Adipocyte (in vitro differentiated cells): Measurements from ENCODE around the gene BLVRA.
A peak's percentile ranks its signal among the peaks of the same experiment; 100 is the strongest.
"Not testable (repeated sequence)": the region's sequence is repeated elsewhere in the genome, so short reads cannot be mapped to it uniquely, and the experiment has no call there.

Source experiments
- DNase-seq: peaks from one replicate; pipeline ENCODE4 v3.0.0-alpha.2; 2015; ENCODE audit warnings: low read depth
- H3K27me3 ChIP-seq: replicated peaks from 2 replicates; pipeline ENCODE4 v1.7.0; 2013; ENCODE audit warnings: mild to moderate bottlenecking, low read length, moderate library complexity; ENCODE audit not compliant: control insufficient read depth, insufficient read depth
- H3K36me3 ChIP-seq: 2 replicates; pipeline ENCODE4 v1.7.0; 2013; ENCODE audit warnings: low read length, mild to moderate bottlenecking, moderate library complexity; ENCODE audit not compliant: control insufficient read depth, insufficient read depth, severe bottlenecking
- H3K4me1 ChIP-seq: 2 replicates; pipeline ENCODE4 v1.7.0; 2013; ENCODE audit warnings: mild to moderate bottlenecking, low read length, moderate library complexity; ENCODE audit not compliant: control insufficient read depth, insufficient read depth
- H3K4me3 ChIP-seq: 2 replicates; pipeline ENCODE4 v1.7.0; 2013; ENCODE audit warnings: mild to moderate bottlenecking, low read length, moderate library complexity
- H3K9ac ChIP-seq: 2 replicates; pipeline ENCODE4 v1.7.0; 2013; ENCODE audit warnings: mild to moderate bottlenecking, low read length, moderate library complexity
- H3K9me3 ChIP-seq: 2 replicates; pipeline ENCODE4 v1.7.0; 2013; ENCODE audit warnings: mild to moderate bottlenecking, low read length, moderate library complexity; ENCODE audit not compliant: control insufficient read depth

BLVRA gene, protein sequence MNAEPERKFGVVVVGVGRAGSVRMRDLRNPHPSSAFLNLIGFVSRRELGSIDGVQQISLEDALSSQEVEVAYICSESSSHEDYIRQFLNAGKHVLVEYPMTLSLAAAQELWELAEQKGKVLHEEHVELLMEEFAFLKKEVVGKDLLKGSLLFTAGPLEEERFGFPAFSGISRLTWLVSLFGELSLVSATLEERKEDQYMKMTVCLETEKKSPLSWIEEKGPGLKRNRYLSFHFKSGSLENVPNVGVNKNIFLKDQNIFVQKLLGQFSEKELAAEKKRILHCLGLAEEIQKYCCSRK

DNA sequence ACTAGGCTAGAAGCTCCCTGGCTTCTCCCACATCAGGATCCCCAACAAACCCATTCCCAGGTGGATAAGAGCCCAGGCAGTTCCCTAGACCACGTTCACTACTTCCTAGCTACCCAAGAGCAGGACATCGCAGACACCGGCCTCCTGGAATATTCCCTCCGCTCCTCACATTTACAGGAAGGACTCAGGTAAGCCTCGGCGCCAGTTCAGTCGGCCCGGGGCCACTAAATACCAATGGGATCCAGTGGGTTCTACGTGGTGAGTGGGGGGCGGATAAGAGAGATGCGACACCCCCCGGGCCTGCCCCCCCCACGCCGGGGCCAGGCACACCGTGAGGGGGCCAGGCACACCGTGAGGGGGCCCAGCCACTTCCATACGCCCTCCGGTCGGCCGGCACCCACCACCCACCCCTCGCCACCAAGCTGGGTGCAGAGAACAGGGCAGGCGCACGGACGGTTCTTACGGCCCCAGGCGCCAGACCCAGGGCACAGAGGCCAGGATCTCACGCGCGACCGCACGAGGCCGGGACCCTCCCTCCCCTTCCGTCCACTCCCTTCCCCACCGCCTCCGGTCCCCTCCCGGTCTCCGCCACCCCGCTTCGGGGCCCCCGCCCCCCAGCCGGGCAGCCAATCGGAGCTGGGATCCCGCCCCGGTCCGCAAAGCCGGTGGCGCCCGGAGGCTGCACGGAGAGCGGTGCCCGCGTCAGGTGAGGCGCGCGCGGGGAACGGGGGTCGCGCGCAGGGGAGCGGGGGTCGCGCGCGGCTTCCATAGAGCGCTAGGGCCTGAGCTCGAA is at the start of gene BLVRA:
BLVRA (plus strand) TSS at position 652 of the 793 bp plus-strand sequence. CDS start 12,479 bp downstream, outside the sequence.
- no peaks in the 10 kb centered on the region for H3K36me3 ChIP-seq
- H3K4me1 ChIP-seq = peaks cover 26% of the 10 kb centered on the region
- peak within 1 kb of the TSS; percentile 92 for H3K9ac ChIP-seq
- H3K27me3 ChIP-seq = no peaks in the 10 kb centered on the region
- no peaks in the 10 kb centered on the region for H3K9me3 ChIP-seq
- peak within 1 kb of the TSS; percentile 91 for H3K4me3 ChIP-seq
- DNase-seq = peak; percentile 80

DNA sequence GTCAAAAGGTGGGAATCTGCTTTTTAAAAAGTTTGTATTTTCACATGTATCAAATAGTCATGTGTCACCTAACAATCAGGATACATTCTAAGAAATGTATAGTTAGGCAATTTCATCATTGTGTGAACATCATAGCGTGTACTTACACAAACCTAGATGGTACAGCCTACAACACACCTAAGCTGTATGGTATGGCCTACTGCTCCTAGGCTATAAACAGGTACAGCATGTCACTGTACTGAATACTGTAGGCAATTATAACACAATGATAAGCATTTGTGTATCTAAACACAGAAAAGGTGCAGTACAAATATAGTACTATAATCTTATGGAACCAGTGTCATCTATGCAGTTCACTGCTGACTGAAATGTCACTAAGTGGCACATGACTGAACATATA is 47.0 kb upstream of the BLVRA start:
- Histone ChIP-seq H3K9me3 (peaks cover 2% of the 10 kb centered on the region), H3K4me3 (no peak overlapping the region), H3K9ac (no peak overlapping the region), H3K4me1 (no peaks in the 10 kb centered on the region), H3K36me3 (no peaks in the 10 kb centered on the region), H3K27me3 (no peaks in the 10 kb centered on the region)
- no peak for DNase-seq

DNA sequence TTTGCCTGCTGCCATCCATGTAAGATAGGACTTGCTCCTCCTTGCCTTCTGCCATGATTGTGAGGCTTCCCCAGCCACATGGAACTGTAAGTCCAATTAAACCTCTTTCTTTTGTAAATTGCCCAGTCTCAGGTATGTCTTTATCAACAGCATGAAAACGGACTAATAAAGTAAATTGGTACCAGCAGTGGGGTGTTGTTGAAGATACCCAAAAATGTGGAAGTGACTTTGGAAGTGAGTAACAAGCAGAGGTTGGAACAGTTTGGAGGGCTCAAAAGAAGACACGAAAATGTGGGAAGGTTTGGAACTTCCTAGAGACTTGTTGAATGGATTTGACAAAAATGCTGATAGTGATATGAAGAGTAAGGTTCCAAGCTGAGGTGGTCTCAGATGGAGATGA is 42.5 kb upstream of the BLVRA start:
- DNase-seq, H3K9ac ChIP-seq, H3K9me3 ChIP-seq, H3K27me3 ChIP-seq, H3K4me3 ChIP-seq, H3K4me1 ChIP-seq, H3K36me3 ChIP-seq: not testable (repeated sequence)

DNA sequence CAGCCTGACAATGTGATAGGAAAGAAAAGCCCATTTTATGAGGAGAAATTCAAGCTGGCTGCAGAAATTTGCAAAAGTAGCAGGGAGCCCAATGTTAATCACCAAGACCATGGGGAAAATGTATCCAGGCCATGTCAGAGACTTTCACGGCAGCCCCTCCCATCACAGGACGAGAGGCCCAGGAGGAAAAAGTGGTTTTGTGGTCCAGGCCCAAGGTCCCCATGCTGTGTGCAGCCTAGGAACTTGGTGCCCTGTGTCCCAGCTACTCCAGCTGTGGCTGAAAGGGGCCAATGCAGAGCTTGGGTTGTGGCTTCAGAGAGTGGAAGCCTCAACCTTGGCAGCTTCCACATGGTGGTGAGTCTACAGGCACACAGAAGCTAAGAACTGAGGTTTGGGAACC is 41.9 kb upstream of the BLVRA start:
- no peak for DNase-seq
- no peaks in the 10 kb centered on the region for H3K27me3 ChIP-seq
- no peaks in the 10 kb centered on the region for H3K9me3 ChIP-seq
- H3K4me3 ChIP-seq = no peak overlapping the region
- no peaks in the 10 kb centered on the region for H3K36me3 ChIP-seq
- no peak overlapping the region for H3K9ac ChIP-seq
- peaks cover 6% of the 10 kb centered on the region for H3K4me1 ChIP-seq

DNA sequence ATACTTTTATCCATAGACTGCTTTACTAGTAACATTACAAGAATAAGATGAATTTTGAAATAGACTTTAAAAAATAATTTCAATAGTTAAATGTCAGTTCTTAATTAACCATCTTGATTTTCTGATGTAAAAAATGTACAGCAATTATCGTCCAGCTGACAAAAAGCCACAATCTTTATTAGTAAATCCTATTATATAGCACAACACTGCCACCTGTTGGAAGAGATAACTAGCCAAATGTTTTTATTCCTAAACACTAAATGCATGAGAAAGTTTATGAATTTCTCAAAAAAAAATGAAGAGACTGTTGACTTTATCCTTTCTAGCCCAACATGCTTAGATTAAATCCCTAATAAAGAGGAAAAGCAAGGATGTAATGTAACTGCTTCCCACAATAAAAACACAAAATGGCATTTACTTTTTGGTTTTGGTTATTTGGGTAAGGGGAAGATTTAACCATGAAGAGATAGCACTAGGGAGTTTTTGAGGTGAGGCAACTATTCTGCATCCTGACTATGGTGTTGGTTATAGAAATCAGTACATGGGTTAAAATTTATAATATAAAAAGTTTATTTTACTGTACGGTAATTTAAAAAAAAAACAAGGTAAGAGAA is 37.2 kb upstream of the BLVRA start:
- peak; percentile 91 for DNase-seq
- Histone ChIP-seq H3K27me3 (no peaks in the 10 kb centered on the region), H3K9me3 (no peaks in the 10 kb centered on the region), H3K36me3 (no peaks in the 10 kb centered on the region), H3K9ac (no peak overlapping the region), H3K4me1 (peaks cover 18% of the 10 kb centered on the region), H3K4me3 (no peak overlapping the region)

DNA sequence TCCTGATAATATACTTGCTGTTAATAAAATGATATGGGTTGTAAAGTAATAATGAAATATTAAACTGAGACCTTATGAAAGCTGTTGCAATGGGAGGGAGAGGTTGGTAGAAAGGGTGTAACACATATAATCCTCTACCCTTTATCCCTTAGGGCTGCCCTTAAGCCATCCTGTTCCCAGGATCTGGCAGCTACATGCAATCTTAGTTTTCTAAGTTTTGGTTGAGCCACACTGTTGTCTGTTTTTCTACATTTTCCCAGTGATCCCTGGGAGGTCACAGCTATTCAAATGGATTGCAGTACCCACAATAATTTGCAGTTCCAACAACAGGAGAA is 35.5 kb upstream of the BLVRA start:
- H3K9ac ChIP-seq = no peak overlapping the region
- no peaks in the 10 kb centered on the region for H3K27me3 ChIP-seq
- H3K36me3 ChIP-seq = no peaks in the 10 kb centered on the region
- no peak for DNase-seq
- peaks cover 18% of the 10 kb centered on the region for H3K4me1 ChIP-seq
- H3K4me3 ChIP-seq = no peak overlapping the region
- H3K9me3 ChIP-seq = no peaks in the 10 kb centered on the region

DNA sequence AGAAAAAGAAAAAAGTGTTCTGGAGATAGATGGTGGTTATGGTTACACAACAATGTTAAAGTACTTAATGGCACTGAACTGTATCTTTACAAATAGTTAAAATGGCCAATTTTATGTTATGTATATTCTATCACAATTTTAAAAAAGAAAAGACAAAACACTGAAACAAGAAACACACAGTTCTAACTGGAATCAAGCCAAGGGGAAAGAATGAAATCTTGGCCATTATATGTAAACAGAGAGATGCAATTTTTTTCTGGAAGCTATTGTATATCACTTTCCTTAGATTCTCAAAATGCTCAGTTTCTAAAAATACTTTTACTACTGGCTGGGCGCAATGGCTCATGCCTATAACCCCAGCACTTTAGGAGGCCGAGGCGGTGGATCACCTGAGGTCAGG is 33.2 kb upstream of the BLVRA start:
- H3K9me3 ChIP-seq = no peaks in the 10 kb centered on the region
- H3K9ac ChIP-seq = no peak overlapping the region
- no peak overlapping the region for H3K4me3 ChIP-seq
- DNase-seq = peak; percentile 65
- H3K4me1 ChIP-seq = peaks cover 26% of the 10 kb centered on the region
- H3K27me3 ChIP-seq = no peaks in the 10 kb centered on the region
- H3K36me3 ChIP-seq = no peaks in the 10 kb centered on the region

DNA sequence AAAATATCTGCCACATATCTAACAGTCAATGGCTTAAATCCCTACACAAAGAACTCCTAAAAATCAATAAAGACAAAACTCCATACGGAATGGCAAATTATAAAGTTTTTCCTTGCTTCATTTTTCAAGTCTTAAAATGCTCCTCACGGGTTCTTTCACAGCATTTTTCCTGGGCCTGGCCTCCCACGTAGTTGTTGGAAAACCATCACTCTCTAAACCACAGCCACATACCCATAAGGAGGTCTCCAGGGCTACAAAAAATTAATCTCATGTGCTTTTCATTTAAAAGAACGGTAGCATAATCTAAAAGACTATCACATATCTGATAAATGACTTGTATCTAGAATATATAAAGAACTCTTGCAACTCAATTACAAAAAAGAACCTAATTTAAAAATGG is 32.0 kb upstream of the BLVRA start:
- peaks cover 20% of the 10 kb centered on the region for H3K4me1 ChIP-seq
- no peak overlapping the region for H3K4me3 ChIP-seq
- H3K36me3 ChIP-seq = no peaks in the 10 kb centered on the region
- H3K9ac ChIP-seq = no peak overlapping the region
- no peak for DNase-seq
- H3K27me3 ChIP-seq = no peaks in the 10 kb centered on the region
- no peaks in the 10 kb centered on the region for H3K9me3 ChIP-seq

DNA sequence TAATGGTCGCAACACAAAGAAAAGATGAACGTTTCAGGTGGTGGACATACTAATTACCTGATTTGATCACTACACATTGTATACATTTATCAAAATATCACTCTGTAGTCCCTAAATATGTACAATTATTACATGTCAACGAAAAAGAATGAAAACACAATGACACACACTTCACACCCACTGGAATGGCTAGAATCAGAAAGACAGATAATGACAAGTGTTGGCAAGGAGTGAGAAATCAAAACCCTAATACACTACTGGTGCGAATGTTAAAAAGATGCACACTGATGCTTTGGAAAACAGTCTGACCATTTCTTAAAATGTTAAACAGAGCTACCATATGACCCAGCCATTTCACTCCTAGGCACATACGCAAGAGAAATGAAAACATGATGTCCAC is 31.5 kb upstream of the BLVRA start:
- H3K27me3 ChIP-seq = no peaks in the 10 kb centered on the region
- no peak overlapping the region for H3K4me3 ChIP-seq
- H3K9ac ChIP-seq = no peak overlapping the region
- no peaks in the 10 kb centered on the region for H3K36me3 ChIP-seq
- DNase-seq = no peak
- H3K9me3 ChIP-seq = no peaks in the 10 kb centered on the region
- H3K4me1 ChIP-seq = peaks cover 20% of the 10 kb centered on the region

DNA sequence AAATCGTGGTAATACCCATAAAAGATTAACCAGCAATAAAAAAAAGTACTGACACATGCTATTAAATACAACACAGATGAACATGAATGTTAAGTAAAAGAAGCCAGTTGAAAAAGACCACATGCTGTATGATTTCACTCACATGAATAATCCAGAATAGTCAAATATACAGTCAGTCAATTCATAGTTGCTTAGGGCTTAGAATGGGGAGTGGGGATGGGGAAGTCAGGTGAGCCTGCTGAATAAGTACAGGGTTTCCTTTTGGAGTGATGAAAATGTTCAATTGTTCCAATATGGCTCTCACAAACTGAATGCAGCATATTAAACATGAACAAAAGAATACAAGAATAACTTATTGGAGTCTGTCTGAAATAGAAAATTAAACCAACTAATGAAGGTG is 31.0 kb upstream of the BLVRA start:
- Histone ChIP-seq H3K9me3 (no peaks in the 10 kb centered on the region), H3K27me3 (no peaks in the 10 kb centered on the region), H3K9ac (no peak overlapping the region), H3K36me3 (no peaks in the 10 kb centered on the region), H3K4me3 (no peak overlapping the region), H3K4me1 (peaks cover 17% of the 10 kb centered on the region)
- DNase-seq = no peak

DNA sequence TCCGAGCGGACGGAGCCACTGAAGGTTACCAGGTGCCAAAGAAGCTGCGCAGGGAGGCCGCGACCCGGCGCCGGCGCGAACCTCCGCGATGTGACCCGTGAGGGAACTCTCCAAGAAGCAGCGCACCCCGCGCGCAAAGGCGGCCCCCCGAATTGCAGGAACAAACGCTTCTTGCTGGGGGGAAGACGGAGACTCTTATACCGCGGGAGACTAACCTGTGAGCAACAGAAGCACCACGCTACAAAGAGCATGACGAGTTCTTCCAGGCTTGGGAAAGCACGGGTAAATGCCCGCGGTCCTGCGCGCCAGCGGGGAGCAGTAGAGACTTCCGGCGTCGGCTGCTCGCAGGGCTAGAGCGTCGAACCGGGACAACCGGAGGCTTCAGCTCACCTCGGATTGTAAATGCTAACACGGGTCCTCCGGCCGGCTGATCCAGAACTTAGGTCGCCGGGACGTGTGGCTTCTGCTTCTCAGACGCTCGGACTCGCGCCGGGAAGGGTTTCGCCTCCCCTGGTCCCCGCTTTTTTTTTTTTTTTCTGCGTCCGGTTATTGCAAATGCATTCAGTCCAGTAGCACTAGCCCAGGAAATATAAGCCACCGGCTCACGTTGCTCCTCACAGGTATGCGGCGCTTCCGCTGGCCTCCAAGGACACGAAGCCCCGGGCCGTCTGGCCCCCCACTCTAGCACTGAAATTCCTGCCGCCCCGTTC is 29.1 kb upstream of the BLVRA start, which contains the start of gene COA1:
COA1 (minus strand) TSS at position 310 of the 710 bp plus-strand sequence. CDS start 80,909 bp downstream, outside the sequence.
- peak; percentile 94 for DNase-seq
- peak within 1 kb of the TSS; percentile 94 for H3K4me3 ChIP-seq
- H3K36me3 ChIP-seq = no peaks in the 10 kb centered on the region
- H3K4me1 ChIP-seq = peaks cover 9% of the 10 kb centered on the region
- no peaks in the 10 kb centered on the region for H3K9me3 ChIP-seq
- H3K27me3 ChIP-seq = no peaks in the 10 kb centered on the region
- H3K9ac ChIP-seq = peak within 1 kb of the TSS; percentile 89
